Activated naive CD8-positive, alpha-beta T cell treated with anti-CD3 and anti-CD28 coated beads, Interleukin-2, amount 50 U/mL, for 24 hours (primary cell): ENCODE results near the gene SLIT3.

ENCODE experiments used
- ATAC-seq: fragments of 150-1000 bp; cut with Tn5 transposase; one replicate; pipeline ENCODE4 v1.10.0; 2021
- DNase-seq: peaks from one replicate; pipeline ENCODE4 v3.0.0; 2021
- H3K27ac Mint-ChIP-seq: one replicate; pipeline ENCODE4 v1.8.0; 2021; ENCODE audit warnings: mild to moderate bottlenecking, mixed read lengths
- H3K27me3 Mint-ChIP-seq: one replicate; pipeline ENCODE4 v1.8.0; 2021; ENCODE audit warnings: mixed read lengths
- H3K36me3 Mint-ChIP-seq: one replicate; pipeline ENCODE4 v1.8.0; 2021; ENCODE audit warnings: low read depth, mixed read lengths
- H3K4me1 Mint-ChIP-seq: one replicate; pipeline ENCODE4 v1.8.0; 2021; ENCODE audit warnings: mixed read lengths
- H3K4me3 Mint-ChIP-seq: one replicate; pipeline ENCODE4 v1.8.0; 2021; ENCODE audit warnings: mild to moderate bottlenecking, moderate library complexity, mixed read lengths
- H3K9me3 Mint-ChIP-seq: one replicate; pipeline ENCODE4 v1.8.0; 2021; ENCODE audit warnings: mixed read lengths

The SLIT3 gene

GRCh38 chr5:169054506-169054905 lies 246.4 kb downstream of the SLIT3 start:
- no peak overlapping the region for H3K27ac Mint-ChIP-seq

GRCh38 chr5:169052207-169052606 lies 248.7 kb downstream of the SLIT3 start:
- Mint-ChIP-seq H3K36me3 (no peaks in the 10 kb centered on the region), H3K4me3 (no peak overlapping the region), H3K27me3 (peaks cover 6% of the 10 kb centered on the region), H3K4me1 (no peaks in the 10 kb centered on the region), H3K27ac (no peak overlapping the region), H3K9me3 (no peaks in the 10 kb centered on the region)
- DNase-seq, result no peak
- ATAC-seq, result no peak

More at GRCh38 chr5:169054506-169054905, 246.4 kb downstream of the SLIT3 start:
- Mint-ChIP-seq H3K4me3 (no peak overlapping the region), H3K9me3 (no peaks in the 10 kb centered on the region), H3K4me1 (no peaks in the 10 kb centered on the region), H3K27me3 (peaks cover 6% of the 10 kb centered on the region), H3K36me3 (no peaks in the 10 kb centered on the region)
- no peak for ATAC-seq
- no peak for DNase-seq

GRCh38 chr5:169051351-169051750 lies 249.6 kb downstream of the SLIT3 start:
- DNase-seq, result no peak
- Mint-ChIP-seq H3K27ac (no peak overlapping the region), H3K4me3 (no peak overlapping the region), H3K36me3 (no peaks in the 10 kb centered on the region), H3K9me3 (no peaks in the 10 kb centered on the region), H3K27me3 (peaks cover 6% of the 10 kb centered on the region), H3K4me1 (no peaks in the 10 kb centered on the region)
- ATAC-seq, result no peak

GRCh38 chr5:169050636-169051035 lies 250.3 kb downstream of the SLIT3 start:
- Mint-ChIP-seq H3K27ac (no peak overlapping the region), H3K27me3 (peaks cover 6% of the 10 kb centered on the region), H3K4me3 (no peak overlapping the region), H3K4me1 (no peaks in the 10 kb centered on the region), H3K36me3 (no peaks in the 10 kb centered on the region), H3K9me3 (no peaks in the 10 kb centered on the region)
- ATAC-seq (no peak), DNase-seq (no peak)

- no peak overlapping the region for H3K4me3 Mint-ChIP-seq
- H3K4me1 Mint-ChIP-seq, result no peaks in the 10 kb centered on the region
- H3K36me3 Mint-ChIP-seq, result no peaks in the 10 kb centered on the region
- peaks cover 4% of the 10 kb centered on the region for H3K27me3 Mint-ChIP-seq
- DNase-seq (no peak), ATAC-seq (no peak)
- no peaks in the 10 kb centered on the region for H3K9me3 Mint-ChIP-seq
- H3K27ac Mint-ChIP-seq, result no peak overlapping the region
These were observed 250.8 kb downstream of the SLIT3 start for GRCh38 chr5:169050146-169050571.

GRCh38 chr5:169049712-169050111 lies 251.2 kb downstream of the SLIT3 start:
- Mint-ChIP-seq H3K4me1 (no peaks in the 10 kb centered on the region), H3K27ac (no peak overlapping the region), H3K9me3 (no peaks in the 10 kb centered on the region), H3K27me3 (peaks cover 4% of the 10 kb centered on the region), H3K4me3 (no peak overlapping the region), H3K36me3 (no peaks in the 10 kb centered on the region)
- ATAC-seq (no peak), DNase-seq (no peak)

GRCh38 chr5:169048181-169049125 lies 252.5 kb downstream of the SLIT3 start:
- Mint-ChIP-seq H3K27me3 (no peaks in the 10 kb centered on the region), H3K9me3 (no peaks in the 10 kb centered on the region), H3K4me1 (no peaks in the 10 kb centered on the region), H3K36me3 (no peaks in the 10 kb centered on the region), H3K27ac (no peak overlapping the region), H3K4me3 (no peak overlapping the region)
- no peak for ATAC-seq
- DNase-seq, result no peak

- no peaks in the 10 kb centered on the region for H3K4me1 Mint-ChIP-seq
- no peak for ATAC-seq
These were observed 256.0 kb downstream of the SLIT3 start for GRCh38 chr5:169044962-169045361.

GRCh38 chr5:169041180-169041579 lies 259.8 kb downstream of the SLIT3 start:
- Mint-ChIP-seq H3K4me1 (no peaks in the 10 kb centered on the region), H3K9me3 (no peaks in the 10 kb centered on the region), H3K27me3 (peaks cover 5% of the 10 kb centered on the region), H3K4me3 (no peak overlapping the region), H3K27ac (no peak overlapping the region), H3K36me3 (no peaks in the 10 kb centered on the region)
- DNase-seq, result no peak
- no peak for ATAC-seq

More at GRCh38 chr5:169044962-169045361, 256.0 kb downstream of the SLIT3 start:
- Mint-ChIP-seq H3K9me3 (no peaks in the 10 kb centered on the region), H3K4me3 (no peak overlapping the region), H3K36me3 (no peaks in the 10 kb centered on the region), H3K27ac (no peak overlapping the region), H3K27me3 (peaks cover 5% of the 10 kb centered on the region)
- DNase-seq, result no peak

GRCh38 chr5:169039592-169039991 lies 261.3 kb downstream of the SLIT3 start:
- Mint-ChIP-seq H3K27ac (no peak overlapping the region), H3K36me3 (no peaks in the 10 kb centered on the region), H3K27me3 (peaks cover 5% of the 10 kb centered on the region), H3K4me1 (no peaks in the 10 kb centered on the region), H3K9me3 (no peaks in the 10 kb centered on the region), H3K4me3 (no peak overlapping the region)
- DNase-seq, result no peak
- no peak for ATAC-seq

- no peak for ATAC-seq
- no peak for DNase-seq
- peaks cover 5% of the 10 kb centered on the region for H3K9me3 Mint-ChIP-seq
- H3K4me1 Mint-ChIP-seq, result no peaks in the 10 kb centered on the region
- no peaks in the 10 kb centered on the region for H3K36me3 Mint-ChIP-seq
- no peak overlapping the region for H3K4me3 Mint-ChIP-seq
- H3K27ac Mint-ChIP-seq, result no peak overlapping the region
- H3K27me3 Mint-ChIP-seq, result peaks cover 5% of the 10 kb centered on the region
These were observed 263.5 kb downstream of the SLIT3 start for GRCh38 chr5:169037466-169037865.

- Mint-ChIP-seq H3K27ac (no peak overlapping the region), H3K4me1 (no peaks in the 10 kb centered on the region), H3K27me3 (peaks cover 4% of the 10 kb centered on the region), H3K9me3 (peaks cover 5% of the 10 kb centered on the region), H3K4me3 (no peak overlapping the region), H3K36me3 (no peaks in the 10 kb centered on the region)
- no peak for ATAC-seq
- DNase-seq, result no peak
These were observed 264.7 kb downstream of the SLIT3 start for GRCh38 chr5:169036079-169036805.

GRCh38 chr5:169029661-169030274 lies 271.2 kb downstream of the SLIT3 start:
- H3K9me3 Mint-ChIP-seq, result peaks cover 5% of the 10 kb centered on the region
- no peaks in the 10 kb centered on the region for H3K36me3 Mint-ChIP-seq
- ATAC-seq, result no peak
- H3K4me1 Mint-ChIP-seq, result no peaks in the 10 kb centered on the region
- H3K27me3 Mint-ChIP-seq, result no peaks in the 10 kb centered on the region
- DNase-seq, result no peak
- H3K27ac Mint-ChIP-seq, result no peak overlapping the region
- H3K4me3 Mint-ChIP-seq, result no peak overlapping the region

GRCh38 chr5:169029037-169029436 lies 271.9 kb downstream of the SLIT3 start:
- Mint-ChIP-seq H3K9me3 (peaks cover 5% of the 10 kb centered on the region), H3K27ac (no peak overlapping the region), H3K36me3 (no peaks in the 10 kb centered on the region), H3K4me3 (no peak overlapping the region), H3K4me1 (no peaks in the 10 kb centered on the region), H3K27me3 (no peaks in the 10 kb centered on the region)
- no peak for DNase-seq
- ATAC-seq, result no peak
